ENCODE data around the gene HGF.

The HGF gene

DNA sequence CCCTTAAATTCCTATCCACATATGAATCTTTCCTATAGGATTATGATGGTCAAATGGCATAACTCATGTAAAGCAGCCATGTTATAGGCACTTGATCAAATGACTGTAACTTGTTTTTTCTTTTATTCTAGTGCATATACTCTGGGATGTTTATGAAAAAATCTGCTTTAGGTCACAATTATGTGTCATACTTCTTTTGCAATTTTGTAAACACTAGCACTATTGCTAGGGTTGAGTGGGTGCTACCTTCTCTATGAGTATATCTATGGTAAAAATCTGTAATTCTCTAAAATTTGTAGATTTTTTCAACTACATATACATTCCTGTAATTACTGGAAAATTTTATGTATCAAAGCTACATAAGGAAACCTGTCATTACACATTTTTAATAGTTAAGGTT lies 50.0 kb downstream of the HGF start:
- no peak for DNase-seq

DNA sequence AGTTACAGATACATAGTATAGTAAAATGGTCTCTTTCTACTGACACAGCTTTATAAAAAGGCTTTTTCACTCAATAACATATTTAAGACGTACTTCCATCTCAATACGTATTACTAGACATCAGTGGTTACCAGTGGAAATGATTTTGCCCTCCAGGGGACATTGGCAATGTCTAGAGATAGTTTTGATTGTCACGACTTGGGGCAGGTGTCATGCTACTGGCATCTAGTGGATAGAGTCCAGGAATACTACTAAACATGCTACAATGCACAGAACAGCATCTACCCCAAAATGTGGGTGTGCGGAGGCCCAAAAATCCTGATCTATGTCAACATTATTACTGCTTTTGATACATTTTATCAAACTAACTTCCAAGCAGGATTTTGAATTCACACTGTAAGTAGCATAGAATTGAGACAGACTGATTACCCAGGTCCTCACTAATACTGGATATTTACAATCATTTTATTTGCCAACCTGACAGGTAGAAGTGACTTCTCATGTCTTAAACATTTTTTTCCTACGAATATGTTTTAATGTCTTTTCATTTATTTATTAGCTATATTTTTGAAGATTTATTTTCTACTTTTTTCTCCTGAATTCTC lies 53.8 kb downstream of the HGF start:
- no peak for DNase-seq

DNA sequence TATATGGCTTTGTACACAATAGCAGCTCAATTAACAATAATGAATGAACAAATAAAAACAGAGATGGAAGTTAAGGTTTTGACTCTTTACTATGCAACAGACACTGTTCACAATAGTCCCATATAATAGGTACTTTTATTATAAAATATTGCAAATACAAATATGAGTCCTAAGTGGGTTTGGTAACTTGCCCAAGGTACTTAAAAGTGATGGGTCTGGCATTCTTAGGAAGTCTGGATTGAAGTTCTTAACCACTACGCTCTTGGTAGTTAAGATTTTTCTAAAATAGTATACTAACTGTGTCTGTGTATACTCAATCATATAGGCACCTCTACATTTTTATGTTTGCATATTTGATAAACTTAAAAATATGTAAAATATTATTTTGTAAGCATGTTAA lies 55.5 kb downstream of the HGF start:
- no peak for DNase-seq

DNA sequence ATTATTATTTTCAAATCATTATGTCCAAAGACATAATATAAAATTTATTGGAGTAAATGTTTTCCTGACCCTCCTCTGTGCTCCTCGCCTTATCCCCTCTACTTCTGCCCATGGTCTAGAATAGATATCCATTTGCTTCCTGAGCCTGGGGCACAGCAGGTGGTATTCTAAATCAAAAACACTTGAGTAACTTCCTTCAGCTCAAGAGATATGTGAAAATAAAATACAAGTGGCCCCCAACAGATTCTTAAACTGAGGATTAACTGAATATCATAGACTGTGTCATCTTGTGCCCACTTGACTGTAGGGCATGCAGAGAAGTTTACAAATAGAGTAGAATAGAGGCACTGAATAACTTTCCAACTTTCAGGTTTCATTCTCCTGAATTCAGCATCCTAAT lies 59.1 kb downstream of the HGF start:
- no peak for DNase-seq

DNA sequence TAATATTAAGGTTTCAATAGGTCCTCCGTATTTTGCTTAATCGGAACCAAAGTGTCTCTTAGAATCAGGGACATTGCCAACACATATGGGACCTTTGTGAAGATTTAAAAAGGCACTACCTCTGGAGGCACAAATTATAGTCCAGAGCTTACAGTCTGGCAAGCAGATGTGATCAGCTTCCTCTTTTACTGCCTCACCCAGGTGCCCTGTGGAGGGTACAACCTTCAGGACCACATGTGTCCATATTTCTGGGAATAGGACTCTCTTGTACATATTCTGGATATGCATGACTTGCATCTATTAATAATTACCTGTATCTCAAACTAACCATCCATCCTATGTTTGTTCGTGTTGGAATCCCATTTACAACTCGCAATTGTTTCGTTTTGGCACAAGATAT lies 60.0 kb downstream of the HGF start:
- DNase-seq: no peak

DNA sequence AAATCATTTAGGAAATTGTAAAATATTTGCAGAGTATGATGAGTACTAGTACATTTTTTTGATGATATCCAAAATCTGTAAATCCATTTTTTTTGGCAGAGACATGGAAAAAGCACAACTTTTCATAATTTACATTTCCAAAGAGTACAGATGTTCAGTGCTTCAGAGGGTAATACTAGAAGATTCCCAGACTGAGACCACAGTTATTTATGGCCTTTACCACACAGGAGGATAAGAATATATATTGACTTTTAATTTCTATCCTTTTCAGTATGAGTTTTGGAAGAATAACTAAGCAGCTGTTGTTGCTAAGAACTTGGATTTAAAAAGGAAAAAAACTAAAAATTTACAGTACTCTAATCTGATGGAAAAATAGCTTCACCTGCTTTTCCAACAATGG lies 61.9 kb downstream of the HGF start:
- no peak for DNase-seq

DNA sequence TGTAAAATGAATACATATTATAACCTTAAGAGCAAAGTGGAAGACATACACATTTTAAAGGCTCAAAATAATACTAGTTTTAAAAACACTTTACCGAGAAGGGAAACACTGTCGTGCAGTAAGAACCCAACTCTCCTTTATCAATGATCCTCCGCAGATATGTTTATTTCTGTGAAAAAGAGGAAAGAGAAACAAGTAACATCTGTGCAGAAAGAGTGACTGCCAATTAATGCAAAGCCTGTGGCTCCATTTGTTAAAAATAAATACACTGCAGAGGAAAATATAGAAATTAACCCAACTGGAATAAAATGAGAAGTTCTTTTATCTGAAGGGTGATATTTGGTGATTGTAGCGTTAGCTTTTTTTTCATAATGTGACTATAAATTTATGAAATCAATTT lies 62.7 kb downstream of the HGF start:
- DNase-seq: no peak

DNA sequence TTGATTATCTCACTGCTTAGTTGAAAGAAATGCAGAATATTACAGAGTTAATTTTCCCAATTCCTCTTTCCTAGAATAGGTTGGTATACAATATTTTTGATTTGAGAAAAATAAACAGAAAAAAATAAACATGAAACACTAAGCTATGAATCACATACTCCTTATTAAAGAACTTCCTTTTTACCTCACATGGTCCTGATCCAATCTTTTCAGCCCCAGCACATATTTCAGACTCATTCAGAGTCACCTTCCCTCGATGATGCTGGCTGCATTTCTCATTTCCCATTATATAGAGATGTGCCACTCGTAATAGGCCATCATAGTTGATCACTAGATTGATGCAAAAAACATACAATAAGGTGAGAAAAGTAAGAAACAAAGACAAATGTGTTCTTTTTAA lies 64.6 kb downstream of the HGF start:
- DNase-seq: no peak

DNA sequence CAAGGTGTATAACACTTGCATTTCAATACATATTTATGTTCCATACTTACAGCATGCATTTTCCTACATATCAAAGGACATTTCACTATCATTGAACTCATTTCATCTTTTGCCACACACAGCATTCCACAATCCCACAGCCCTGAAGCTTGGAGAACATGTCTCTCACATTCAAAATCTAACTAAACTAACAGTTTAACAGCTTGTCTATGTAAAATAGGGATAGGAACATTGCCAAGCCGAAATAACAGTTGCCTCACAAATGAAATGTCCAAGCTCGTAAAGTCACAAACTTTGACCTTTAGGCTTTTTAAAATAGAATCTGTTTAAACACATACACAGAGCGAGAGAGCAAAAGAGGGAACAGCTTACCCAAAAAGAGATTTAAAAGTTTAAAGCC lies 65.3 kb downstream of the HGF start:
- no peak for DNase-seq

DNA sequence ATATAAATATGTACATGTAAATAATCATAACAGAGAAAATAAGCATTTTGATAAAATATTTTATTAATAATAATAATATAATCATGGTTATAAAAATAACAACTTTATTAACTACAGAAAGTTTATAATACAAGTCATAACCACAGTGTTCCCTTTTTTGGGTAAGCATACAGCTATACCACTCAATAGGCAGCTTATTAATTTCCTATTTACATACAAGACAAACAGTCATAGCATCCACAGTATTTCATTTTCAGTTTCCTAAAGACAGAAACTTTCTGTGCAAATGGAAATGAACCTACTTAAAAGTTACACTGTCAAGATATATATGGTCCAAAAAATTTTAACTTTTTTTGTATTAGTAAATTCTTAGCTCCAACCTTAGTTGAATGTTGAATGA lies 70.9 kb downstream of the HGF start:
- DNase-seq: no peak

DNA sequence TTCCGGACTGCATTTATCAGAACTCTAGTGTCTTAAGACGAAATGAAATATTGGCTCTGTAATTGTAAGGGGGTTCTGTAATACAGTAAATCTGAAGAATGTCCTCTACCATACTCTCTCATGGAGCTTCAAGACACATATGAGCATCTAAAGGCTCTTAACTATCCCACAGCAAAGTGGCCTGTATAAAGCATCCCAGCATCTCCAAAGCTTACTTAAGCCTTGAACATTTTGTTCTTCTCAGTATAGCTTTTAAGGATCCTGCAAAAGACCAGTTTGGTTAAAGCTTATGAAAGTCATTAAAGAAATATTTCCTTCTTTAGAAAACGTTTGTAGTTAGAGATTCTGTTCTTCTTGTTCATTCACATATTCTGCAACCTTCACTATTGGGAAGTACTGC lies 75.1 kb downstream of the HGF start:
- no peak for DNase-seq

DNA sequence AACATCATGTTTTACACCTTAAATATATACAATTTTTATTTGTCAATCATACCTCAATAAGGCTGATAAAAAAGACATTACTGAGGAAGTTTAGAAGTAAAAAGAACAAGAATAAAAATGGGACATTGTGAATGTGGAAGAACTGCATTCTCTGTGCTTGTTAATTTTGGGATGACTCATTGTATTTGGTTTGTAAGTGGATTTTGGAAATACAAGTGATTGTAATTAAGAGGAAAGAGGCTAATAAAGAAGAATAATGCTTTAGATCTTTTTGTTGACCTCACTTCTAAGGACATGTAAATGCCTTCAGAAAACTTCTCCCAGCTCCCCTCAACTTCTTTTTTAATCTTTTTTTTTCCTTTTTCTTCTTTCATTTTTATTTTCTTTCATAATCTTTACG lies 76.0 kb downstream of the HGF start:
- no peak for DNase-seq

DNA sequence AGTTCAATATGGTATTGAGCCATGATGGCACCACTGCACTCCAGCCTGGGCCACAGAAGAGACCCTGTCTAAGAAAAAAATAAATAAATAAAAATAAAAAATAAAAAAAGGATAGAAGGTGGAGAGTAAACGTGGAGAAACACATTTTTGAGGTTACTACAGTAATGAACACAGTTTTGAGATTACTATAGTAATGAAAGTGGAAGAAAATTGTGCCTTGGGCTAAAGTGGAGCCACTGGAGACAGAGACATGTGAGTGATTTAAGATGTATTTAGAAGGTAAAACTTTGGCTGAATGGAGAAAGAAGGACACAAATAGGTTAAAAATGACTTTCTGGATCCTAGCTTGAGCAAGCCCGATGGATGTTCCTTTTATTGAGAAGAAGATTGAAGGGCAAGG lies 76.8 kb downstream of the HGF start:
- no peak for DNase-seq

DNA sequence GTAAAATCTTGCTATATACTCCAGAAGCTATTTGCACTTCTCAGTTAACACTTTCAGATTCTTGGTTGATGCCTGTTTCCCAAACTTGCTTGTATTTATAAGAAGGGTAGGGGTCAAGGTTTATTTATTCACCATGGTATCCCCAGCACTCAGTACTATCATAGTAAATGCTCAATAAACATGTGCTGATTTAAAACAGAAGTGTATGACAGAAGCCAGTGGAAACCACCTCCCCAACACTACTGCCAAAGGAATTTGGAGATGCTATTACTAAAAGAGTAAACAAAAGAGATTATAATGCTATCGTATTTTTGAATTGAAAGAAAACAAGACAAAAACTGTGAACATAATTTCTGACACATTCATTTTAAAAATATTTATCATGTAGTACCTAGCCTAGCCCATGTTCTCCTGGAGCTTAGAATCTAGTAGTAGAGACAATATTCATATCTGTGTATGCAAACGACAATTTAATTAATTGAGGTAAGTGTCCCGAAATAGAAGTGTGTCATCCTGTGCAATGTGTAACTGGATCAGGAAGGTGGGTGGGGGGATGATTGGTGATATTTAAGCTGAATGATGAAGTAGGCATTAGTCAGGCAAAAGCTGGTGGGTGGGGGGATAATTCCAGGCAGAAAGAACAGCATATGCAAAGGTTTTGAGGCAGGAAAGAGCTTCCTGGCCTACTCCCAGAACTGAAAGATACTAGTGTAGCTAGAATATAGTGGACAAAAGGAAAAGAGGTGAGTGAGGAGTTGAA lies 77.5 kb downstream of the HGF start:
- no peak for DNase-seq

DNA sequence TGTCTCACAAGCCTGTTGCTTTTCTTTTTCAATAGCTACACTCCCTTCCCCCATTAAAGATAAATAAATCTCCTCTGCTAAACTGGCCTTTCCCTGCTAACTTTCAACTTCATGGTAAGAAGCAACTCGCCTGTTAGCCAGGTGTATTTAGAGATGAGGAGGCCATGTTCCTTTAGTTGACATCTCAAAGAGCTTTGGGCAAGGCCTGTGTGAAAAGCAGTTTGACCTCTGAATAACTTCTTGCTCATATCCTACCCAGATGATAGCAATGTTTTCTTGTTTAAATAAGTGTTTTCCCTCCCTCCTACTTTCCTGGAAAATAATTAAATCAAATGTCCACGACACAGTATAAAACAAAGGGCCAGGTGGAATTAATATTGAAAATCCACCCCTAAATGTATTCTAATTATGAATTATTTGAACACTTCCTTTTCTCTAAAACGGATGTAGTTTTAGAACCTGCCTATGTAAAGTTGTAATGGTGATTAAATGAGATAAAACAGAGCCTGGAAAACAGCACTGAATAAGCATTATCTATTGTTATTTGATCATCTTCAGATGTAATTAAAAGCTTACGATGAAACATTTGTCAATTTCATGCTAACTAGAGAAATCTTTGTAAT lies 78.5 kb downstream of the HGF start:
- DNase-seq: no peak

DNA sequence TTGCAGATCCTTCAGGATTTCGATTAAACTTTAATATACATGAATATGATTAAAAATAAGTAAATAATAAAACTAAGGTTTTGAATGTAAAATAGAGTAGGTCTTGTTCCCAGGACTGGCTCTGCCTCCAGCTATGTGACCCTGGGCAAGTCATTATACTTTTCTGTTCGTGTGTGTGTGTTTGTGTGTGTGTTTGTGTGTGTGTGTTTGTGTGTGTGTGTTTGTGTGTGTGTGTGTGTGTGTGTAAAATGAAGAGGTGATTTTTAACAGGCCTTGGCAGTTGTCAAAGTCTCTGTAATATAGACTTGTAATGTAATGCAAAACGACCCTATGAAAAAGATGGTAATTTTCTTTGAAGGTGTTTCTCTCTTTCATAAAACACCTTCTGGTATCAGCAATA lies 79.2 kb downstream of the HGF start:
- DNase-seq: no peak

DNA sequence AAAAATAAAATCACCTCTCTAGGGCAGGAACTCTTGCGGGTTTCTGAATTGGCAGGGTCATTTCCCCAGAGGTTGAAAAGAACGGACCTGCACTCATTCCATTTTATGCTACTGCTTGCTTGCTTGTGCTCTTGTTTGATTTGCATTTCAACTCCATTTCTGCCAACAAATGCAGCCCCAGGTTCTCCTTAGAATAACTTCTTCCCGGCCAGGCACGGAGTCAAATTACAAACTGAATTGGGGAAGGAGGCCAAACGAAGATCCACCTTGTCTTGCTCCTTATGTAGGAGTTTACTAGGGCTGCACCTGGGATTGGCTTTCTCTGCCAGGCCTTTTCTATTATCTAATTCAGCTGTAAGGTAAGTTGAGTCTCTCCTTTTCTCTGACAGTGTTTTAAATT lies 79.6 kb downstream of the HGF start:
- no peak for DNase-seq

DNA sequence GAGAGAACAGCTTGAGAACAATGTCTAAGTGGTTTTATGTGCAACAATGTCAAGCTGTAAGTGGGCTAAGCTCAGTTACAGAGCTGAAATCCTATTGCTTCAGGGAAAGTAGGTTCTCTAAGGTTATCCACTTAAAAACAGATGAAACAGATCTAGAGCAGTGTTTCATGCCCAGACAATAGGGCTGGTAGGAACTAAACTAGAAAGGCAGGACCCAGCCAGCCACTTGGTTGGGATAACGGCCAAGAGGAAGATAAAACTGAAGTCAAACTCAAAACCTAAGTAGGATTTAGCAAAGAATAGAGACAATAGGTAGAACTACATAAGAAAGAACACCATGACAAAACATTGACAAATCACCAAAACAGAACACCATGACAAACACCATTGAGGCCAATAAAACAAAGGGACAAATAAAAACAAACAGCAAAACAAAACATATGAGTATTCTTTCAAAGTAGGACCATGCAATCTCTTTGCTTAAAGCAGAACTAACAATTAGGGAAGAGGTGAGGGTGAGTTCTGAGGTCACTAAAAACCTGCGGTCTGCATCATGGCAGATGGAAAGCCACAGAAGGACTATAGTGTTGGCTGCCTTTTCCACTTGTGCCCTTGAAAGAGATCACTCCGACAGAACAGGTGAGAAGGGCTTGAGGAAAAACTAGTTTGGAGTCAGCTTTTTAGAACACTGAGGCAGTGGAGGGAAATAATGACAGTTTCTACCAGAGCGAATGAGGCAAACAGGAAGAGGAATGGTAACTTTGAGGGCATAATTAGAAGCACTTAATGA lies 81.0 kb downstream of the HGF start:
- DNase-seq: no peak

DNA sequence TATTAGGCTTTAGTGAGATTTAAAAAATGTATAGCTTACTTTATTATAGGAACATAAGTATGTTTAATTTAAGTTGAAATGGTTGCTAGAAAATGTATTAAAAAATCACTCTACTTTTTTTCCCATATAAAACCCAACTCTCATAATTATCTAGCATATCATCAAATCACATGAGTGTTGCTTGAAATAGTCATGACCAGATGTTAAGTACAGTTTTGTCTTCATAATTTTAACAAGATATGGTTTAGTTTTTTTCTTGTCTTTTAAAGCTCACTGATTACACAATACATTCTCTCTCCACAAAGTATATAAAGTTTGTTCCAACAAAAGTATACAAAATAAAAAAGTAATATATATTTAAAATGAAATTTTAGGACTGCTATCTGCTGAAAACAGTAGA lies 82.8 kb downstream of the HGF start:
- DNase-seq: no peak

DNA sequence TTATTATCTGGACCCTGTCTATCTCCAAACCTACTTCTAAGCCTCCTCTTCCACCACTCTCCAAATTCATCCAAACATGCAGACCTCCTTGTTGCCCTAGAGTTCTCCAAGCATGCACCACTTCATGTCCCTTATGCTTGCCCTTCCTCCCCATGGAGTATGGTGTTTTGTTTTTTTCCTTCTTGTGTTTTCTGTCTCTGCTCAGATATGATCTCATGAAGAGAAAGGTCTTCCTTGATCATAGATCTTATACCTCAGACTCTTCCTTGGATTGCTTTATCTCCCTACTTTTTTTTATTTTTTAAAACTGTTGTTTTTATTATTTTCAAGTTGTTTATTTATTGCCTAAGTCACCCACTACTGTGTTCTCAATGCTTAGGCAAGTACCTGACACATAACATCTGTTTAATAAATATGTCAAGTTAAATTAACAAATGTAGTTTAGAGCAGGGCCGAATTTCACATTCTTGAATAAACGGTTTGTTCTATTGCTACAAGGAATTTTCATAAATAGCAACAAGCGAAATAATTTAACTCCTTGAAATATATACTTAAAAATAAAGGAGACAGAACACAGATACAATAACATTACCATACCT lies 84.5 kb downstream of the HGF start:
- peak; percentile 21 for DNase-seq

DNA sequence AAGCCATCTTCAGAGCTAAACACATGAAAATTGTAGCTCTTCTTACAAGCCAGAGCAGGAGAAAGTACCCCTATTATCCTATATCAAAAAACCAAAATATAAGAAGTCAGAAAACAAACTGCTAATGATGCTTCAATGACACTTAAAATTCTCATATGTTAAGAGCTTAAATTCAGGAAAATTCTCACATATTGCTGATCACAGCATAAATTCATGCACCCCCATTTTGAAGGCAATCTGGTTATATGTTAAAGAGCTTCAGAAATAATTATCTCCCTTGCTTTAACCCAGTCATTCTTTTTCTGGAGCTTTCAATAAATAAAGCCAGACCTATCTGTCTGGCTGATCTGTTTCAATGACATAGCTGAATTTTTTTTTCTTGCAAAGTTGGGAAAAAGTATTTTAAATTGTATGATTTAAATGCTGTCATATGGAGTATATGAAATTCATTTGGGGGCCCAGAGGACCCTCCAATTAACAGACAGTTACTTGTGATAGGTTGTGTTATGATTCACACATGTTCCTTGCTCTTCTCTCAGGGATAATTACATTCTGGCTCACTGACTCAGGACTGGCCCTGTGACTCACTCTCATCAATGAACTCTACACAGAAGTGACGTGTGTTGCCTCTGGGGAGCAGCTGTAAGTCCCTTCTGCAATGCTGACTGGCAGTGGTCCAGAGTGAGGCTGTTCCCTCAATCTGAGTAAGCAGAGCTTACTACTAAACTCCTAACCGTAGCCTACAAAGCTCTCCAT lies 85.2 kb downstream of the HGF start:
- no peak for DNase-seq

DNA sequence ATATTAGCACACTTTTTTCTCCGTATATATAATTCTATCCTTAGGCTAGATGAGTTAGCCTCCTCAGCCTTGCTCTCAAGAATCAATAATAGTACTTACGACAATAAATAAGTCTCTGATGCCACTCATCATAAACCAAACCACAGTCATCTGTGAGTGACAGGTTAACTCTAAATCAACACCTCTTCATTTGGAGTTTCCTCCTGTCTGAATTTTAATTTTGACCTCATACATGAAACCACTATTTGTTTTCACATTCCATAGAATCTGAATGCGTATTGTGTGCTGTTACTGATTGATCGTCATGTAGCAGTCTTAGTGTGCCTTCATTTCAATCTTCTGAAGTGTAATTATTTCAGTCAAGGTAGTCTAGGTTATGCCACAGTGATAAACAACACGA lies 85.8 kb downstream of the HGF start:
- no peak for DNase-seq
